HL-60 (cell line): ENCODE results near the gene IRS1.

Source experiments
- DNase-seq, 2 experiments: peaks; one replicate each; pipeline ENCODE4 v3.0.0-alpha.2; 2010 to 2020; ENCODE audit warnings: low read depth in 1 of 2, low spot score in 1 of 2
- H3K27ac ChIP-seq: fragments of 250-450 bp; sonication (Bioruptor Pico); replicated peaks from 2 replicates; pipeline ENCODE4 v1.5.1; 2020; ENCODE audit warnings: mild to moderate bottlenecking, moderate library complexity
- H3K27me3 ChIP-seq: fragments of 250-450 bp; sonication (Bioruptor Pico); 2 replicates; pipeline ENCODE4 v1.5.1; 2021; ENCODE audit warnings: mild to moderate bottlenecking, moderate library complexity; ENCODE audit not compliant: insufficient read depth, poor library complexity, severe bottlenecking
- H3K4me3 ChIP-seq: replicated peaks from 2 replicates; pipeline ENCODE4 v1.5.1; 2011; ENCODE audit warnings: mild to moderate bottlenecking, control low read depth, low read length; ENCODE audit not compliant: insufficient read depth
- CTCF ChIP-seq: IDR thresholded peaks from one replicate; pipeline ENCODE4 v1.5.1; 2011; ENCODE audit warnings: low read length, control low read depth, inconsistent platforms; ENCODE audit not compliant: insufficient read depth
- GABPA ChIP-seq: IDR thresholded peaks from 2 replicates; pipeline ENCODE4 v1.6.1; 2012; ENCODE audit warnings: low read depth
- POLR2AphosphoS5 ChIP-seq: IDR thresholded peaks from 2 replicates; pipeline ENCODE4 v1.6.1; 2012; ENCODE audit warnings: low read depth
- REST ChIP-seq: IDR thresholded peaks from 2 replicates; pipeline ENCODE4 v1.6.1; 2012; ENCODE audit warnings: low read depth; ENCODE audit not compliant: insufficient replicate concordance
- SPI1 ChIP-seq: IDR thresholded peaks from 2 replicates; pipeline ENCODE4 v1.6.1; 2012; ENCODE audit warnings: low read depth, mild to moderate bottlenecking, borderline replicate concordance

The IRS1 gene

GRCh38 chr2:226711606-226712296, 87.9 kb downstream of the IRS1 start:
- H3K27me3 ChIP-seq = no peaks in the 10 kb centered on the region
- no peak for TF ChIP-seq POLR2AphosphoS5
- no peak for TF ChIP-seq GABPA
- no peak for TF ChIP-seq REST
- no peak for TF ChIP-seq SPI1
- TF ChIP-seq CTCF = no peak
- DNase-seq = no peak

GRCh38 chr2:226707499-226707898, 92.1 kb downstream of the IRS1 start:
- no peaks in the 10 kb centered on the region for H3K27me3 ChIP-seq
- H3K27ac ChIP-seq = no peak overlapping the region
- H3K4me3 ChIP-seq = no peak overlapping the region
- DNase-seq = no peak
- TF ChIP-seq POLR2AphosphoS5 = no peak
- TF ChIP-seq SPI1 = no peak
- TF ChIP-seq GABPA = no peak
- no peak for TF ChIP-seq CTCF
- TF ChIP-seq REST = no peak

More at GRCh38 chr2:226711606-226712296, 87.9 kb downstream of the IRS1 start:
- H3K27ac ChIP-seq = no peak overlapping the region
- no peak overlapping the region for H3K4me3 ChIP-seq

- TF ChIP-seq REST = no peak
- no peak for TF ChIP-seq GABPA
- TF ChIP-seq SPI1 = no peak
- no peak for TF ChIP-seq POLR2AphosphoS5
- TF ChIP-seq CTCF = no peak
These were observed 93.7 kb downstream of the IRS1 start for GRCh38 chr2:226705965-226706364.

More at GRCh38 chr2:226705965-226706364, 93.7 kb downstream of the IRS1 start:
- no peak overlapping the region for H3K4me3 ChIP-seq
- DNase-seq = no peak
- H3K27ac ChIP-seq = no peak overlapping the region
- H3K27me3 ChIP-seq = no peaks in the 10 kb centered on the region
